Skeletal muscle satellite cell (primary cell): Measurements from ENCODE around the gene CFDP1.

ENCODE experiments used
- H3K27me3 ChIP-seq: 2 replicates; pipeline ENCODE4 v1.7.0; 2013; ENCODE audit warnings: low read length; ENCODE audit not compliant: control insufficient read depth, insufficient read depth
- H3K36me3 ChIP-seq: 2 replicates; pipeline ENCODE4 v1.7.0; 2013; ENCODE audit warnings: mild to moderate bottlenecking, control low read depth, low read length; ENCODE audit not compliant: insufficient read depth
- H3K4me1 ChIP-seq: 2 replicates; pipeline ENCODE4 v1.7.0; 2013; ENCODE audit warnings: low read length; ENCODE audit not compliant: control insufficient read depth, insufficient read depth
- H3K4me2 ChIP-seq: 2 replicates; pipeline ENCODE4 v1.7.0; 2013; ENCODE audit warnings: mild to moderate bottlenecking, low read length
- H3K4me3 ChIP-seq: 2 replicates; pipeline ENCODE4 v1.7.0; 2013; ENCODE audit warnings: low read length
- H3K9ac ChIP-seq: 2 replicates; pipeline ENCODE4 v1.7.0; 2013; ENCODE audit warnings: mild to moderate bottlenecking, low read depth, low read length, moderate library complexity
- H3K9me3 ChIP-seq: replicated peaks from 2 replicates; pipeline ENCODE4 v1.7.0; 2013; ENCODE audit warnings: mild to moderate bottlenecking, control low read depth, low read length

The CFDP1 gene

GRCh38 chr16:75323933-75324332 is 109.4 kb downstream of the CFDP1 start:
- H3K4me3 ChIP-seq, result no peak overlapping the region
- H3K36me3 ChIP-seq, result no peaks in the 10 kb centered on the region
- no peaks in the 10 kb centered on the region for H3K9me3 ChIP-seq
- H3K4me1 ChIP-seq, result peaks cover 40% of the 10 kb centered on the region
- H3K4me2 ChIP-seq, result no peak overlapping the region
- H3K9ac ChIP-seq, result no peak overlapping the region
- no peaks in the 10 kb centered on the region for H3K27me3 ChIP-seq

- peak overlapping the region; percentile 23 for H3K9ac ChIP-seq
- no peak overlapping the region for H3K4me3 ChIP-seq
- H3K27me3 ChIP-seq, result no peaks in the 10 kb centered on the region
- H3K4me1 ChIP-seq, result peaks cover 41% of the 10 kb centered on the region
- no peaks in the 10 kb centered on the region for H3K36me3 ChIP-seq
- H3K4me2 ChIP-seq, result peak overlapping the region; percentile 14
- no peaks in the 10 kb centered on the region for H3K9me3 ChIP-seq
Observed at GRCh38 chr16:75323198-75323597, 110.1 kb downstream of the CFDP1 start.

GRCh38 chr16:75322740-75323139 is 110.6 kb downstream of the CFDP1 start:
- H3K4me1 ChIP-seq, result peaks cover 41% of the 10 kb centered on the region
- peak overlapping the region; percentile 23 for H3K9ac ChIP-seq
- no peaks in the 10 kb centered on the region for H3K27me3 ChIP-seq

GRCh38 chr16:75320435-75320834 is 112.9 kb downstream of the CFDP1 start:
- Histone ChIP-seq H3K9ac (peak overlapping the region; percentile 73), H3K4me3 (peak overlapping the region; percentile 57), H3K36me3 (no peaks in the 10 kb centered on the region), H3K4me2 (peak overlapping the region; percentile 81), H3K27me3 (no peaks in the 10 kb centered on the region), H3K4me1 (peaks cover 41% of the 10 kb centered on the region), H3K9me3 (no peaks in the 10 kb centered on the region)

More at GRCh38 chr16:75322740-75323139, 110.6 kb downstream of the CFDP1 start:
- Histone ChIP-seq H3K4me3 (no peak overlapping the region), H3K36me3 (no peaks in the 10 kb centered on the region), H3K9me3 (no peaks in the 10 kb centered on the region), H3K4me2 (peak overlapping the region; percentile 14)

GRCh38 chr16:75319513-75320411 is 113.5 kb downstream of the CFDP1 start:
- H3K4me1 ChIP-seq, result peaks cover 41% of the 10 kb centered on the region
- no peaks in the 10 kb centered on the region for H3K27me3 ChIP-seq
- H3K9ac ChIP-seq, result peak overlapping the region; percentile 73
- H3K36me3 ChIP-seq, result no peaks in the 10 kb centered on the region
- H3K4me3 ChIP-seq, result peak overlapping the region; percentile 57
- no peaks in the 10 kb centered on the region for H3K9me3 ChIP-seq
- peak overlapping the region; percentile 81 for H3K4me2 ChIP-seq

GRCh38 chr16:75318737-75319136 is 114.6 kb downstream of the CFDP1 start:
- Histone ChIP-seq H3K9ac (no peak overlapping the region), H3K36me3 (no peaks in the 10 kb centered on the region), H3K9me3 (no peaks in the 10 kb centered on the region), H3K4me3 (no peak overlapping the region), H3K4me1 (peaks cover 41% of the 10 kb centered on the region), H3K4me2 (no peak overlapping the region), H3K27me3 (no peaks in the 10 kb centered on the region)

- Histone ChIP-seq H3K4me2 (no peak overlapping the region), H3K4me3 (no peak overlapping the region), H3K27me3 (no peaks in the 10 kb centered on the region), H3K9ac (no peak overlapping the region), H3K4me1 (peaks cover 31% of the 10 kb centered on the region), H3K36me3 (no peaks in the 10 kb centered on the region), H3K9me3 (no peaks in the 10 kb centered on the region)
Observed at GRCh38 chr16:75317532-75317931, 115.8 kb downstream of the CFDP1 start.

GRCh38 chr16:75317101-75317522 is 116.2 kb downstream of the CFDP1 start:
- Histone ChIP-seq H3K36me3 (no peaks in the 10 kb centered on the region), H3K9me3 (no peaks in the 10 kb centered on the region), H3K27me3 (no peaks in the 10 kb centered on the region), H3K9ac (no peak overlapping the region), H3K4me2 (no peak overlapping the region), H3K4me3 (no peak overlapping the region), H3K4me1 (peaks cover 27% of the 10 kb centered on the region)

- H3K27me3 ChIP-seq, result no peaks in the 10 kb centered on the region
Observed at GRCh38 chr16:75315539-75316306, 117.6 kb downstream of the CFDP1 start.

GRCh38 chr16:75312875-75313274 is 120.4 kb downstream of the CFDP1 start:
- H3K4me3 ChIP-seq, result no peak overlapping the region
- no peak overlapping the region for H3K9ac ChIP-seq
- H3K27me3 ChIP-seq, result no peaks in the 10 kb centered on the region
- no peaks in the 10 kb centered on the region for H3K9me3 ChIP-seq
- H3K4me1 ChIP-seq, result peaks cover 3% of the 10 kb centered on the region
- no peak overlapping the region for H3K4me2 ChIP-seq
- H3K36me3 ChIP-seq, result no peaks in the 10 kb centered on the region

More at GRCh38 chr16:75315539-75316306, 117.6 kb downstream of the CFDP1 start:
- H3K4me1 ChIP-seq, result peaks cover 22% of the 10 kb centered on the region
- no peaks in the 10 kb centered on the region for H3K36me3 ChIP-seq
- no peak overlapping the region for H3K4me2 ChIP-seq
- H3K9me3 ChIP-seq, result no peaks in the 10 kb centered on the region
- no peak overlapping the region for H3K9ac ChIP-seq
- no peak overlapping the region for H3K4me3 ChIP-seq

- H3K4me3 ChIP-seq, result no peak overlapping the region
- H3K4me1 ChIP-seq, result peaks cover 8% of the 10 kb centered on the region
- no peaks in the 10 kb centered on the region for H3K9me3 ChIP-seq
- no peak overlapping the region for H3K4me2 ChIP-seq
- H3K27me3 ChIP-seq, result no peaks in the 10 kb centered on the region
- H3K36me3 ChIP-seq, result no peaks in the 10 kb centered on the region
- H3K9ac ChIP-seq, result no peak overlapping the region
Observed at GRCh38 chr16:75311383-75311938, 121.8 kb downstream of the CFDP1 start.
